HG02798 (cell line): ENCODE results near the gene PTPRA.

Experiments used
- ATAC-seq: cut with Tn5 transposase; IDR thresholded peaks from one replicate; pipeline ENCODE4 v1.9.1; 2021; ENCODE audit warnings: mild to moderate bottlenecking; ENCODE audit not compliant: unreplicated experiment, poor library complexity

Gene PTPRA

GRCh38 chr20:2919518-2920245 is 46.4 kb downstream of the PTPRA start:
- ATAC-seq: no peak

GRCh38 chr20:2920473-2920872 is 47.2 kb downstream of the PTPRA start:
- no peak for ATAC-seq

- no peak for ATAC-seq
These were observed 48.2 kb downstream of the PTPRA start for GRCh38 chr20:2921506-2921905.

GRCh38 chr20:2922957-2923356 is 49.7 kb downstream of the PTPRA start:
- ATAC-seq: no peak

- no peak for ATAC-seq
These were observed 57.3 kb downstream of the PTPRA start for GRCh38 chr20:2930538-2930937.

GRCh38 chr20:2932498-2932897 is 59.2 kb downstream of the PTPRA start:
- ATAC-seq: no peak

- no peak for ATAC-seq
These were observed 64.6 kb downstream of the PTPRA start for GRCh38 chr20:2937902-2938301.

- no peak for ATAC-seq
These were observed 69.2 kb downstream of the PTPRA start for GRCh38 chr20:2942439-2942838.

GRCh38 chr20:2946988-2947961 is 74.0 kb downstream of the PTPRA start:
- no peak for ATAC-seq

GRCh38 chr20:2948968-2949367 is 75.7 kb downstream of the PTPRA start:
- ATAC-seq: no peak

- ATAC-seq: no peak
These were observed 79.5 kb downstream of the PTPRA start for GRCh38 chr20:2952766-2953165.

- ATAC-seq: peak; percentile 67
These were observed 82.1 kb downstream of the PTPRA start for GRCh38 chr20:2955257-2955970.

- no peak for ATAC-seq
These were observed 83.2 kb downstream of the PTPRA start for GRCh38 chr20:2956480-2956879.

GRCh38 chr20:2967841-2968240 is 94.6 kb downstream of the PTPRA start:
- no peak for ATAC-seq

GRCh38 chr20:2972126-2972525 is 98.8 kb downstream of the PTPRA start:
- no peak for ATAC-seq

- ATAC-seq: no peak
These were observed 100.3 kb downstream of the PTPRA start for GRCh38 chr20:2973574-2973973.

GRCh38 chr20:2978519-2978918 is 105.2 kb downstream of the PTPRA start:
- no peak for ATAC-seq

GRCh38 chr20:2981646-2982045 is 108.4 kb downstream of the PTPRA start:
- ATAC-seq: no peak

- ATAC-seq: no peak
These were observed 110.2 kb downstream of the PTPRA start for GRCh38 chr20:2983508-2983907.

GRCh38 chr20:2984028-2984501 is 110.8 kb downstream of the PTPRA start:
- peak; percentile 69 for ATAC-seq
